OCI-LY3 (cell line): ENCODE measurements around the gene NOP10.

ENCODE experiments used
- H2AFZ ChIP-seq: fragments of 200-600, 300-600 bp; shearing (Covaris generic); 2 replicates; pipeline ENCODE4 v1.6.0; 2014; ENCODE audit warnings: antibody characterized with exemption, low read depth, low read length
- H3K27ac ChIP-seq: fragments of 200-600, 300-600 bp; sonication (generic); 2 replicates; pipeline ENCODE4 v1.5.1; 2014; ENCODE audit warnings: mild to moderate bottlenecking, low read length, moderate library complexity, mixed read lengths
- H3K27me3 ChIP-seq: fragments of 200-600, 300-600 bp; sonication (generic); 2 replicates; pipeline ENCODE4 v1.6.1; 2014; ENCODE audit warnings: low read depth, low read length, mixed read lengths
- H3K36me3 ChIP-seq: fragments of 200-600, 300-600 bp; sonication (generic); replicated peaks from 2 replicates; pipeline ENCODE3; 2014; ENCODE audit warnings: low read depth, low read length, mixed read lengths
- H3K4me1 ChIP-seq: fragments of 300-600, 200-600 bp; sonication (generic); 2 replicates; pipeline ENCODE4 v1.6.1; 2014; ENCODE audit warnings: low read length, mixed read lengths
- H3K4me2 ChIP-seq: fragments of 200-600, 300-600 bp; sonication (generic); 2 replicates; pipeline ENCODE4 v1.6.1; 2014; ENCODE audit warnings: low read length, mixed read lengths
- H3K4me3 ChIP-seq: fragments of 300-600, 200-600 bp; sonication (generic); 2 replicates; pipeline ENCODE4 v1.5.1; 2014; ENCODE audit warnings: antibody characterized with exemption, mild to moderate bottlenecking, low read length, moderate library complexity
- H3K79me2 ChIP-seq: fragments of 300-600, 200-600 bp; shearing (Covaris generic); 2 replicates; pipeline ENCODE4 v1.6.1; 2014; ENCODE audit warnings: mild to moderate bottlenecking, low read length, mixed read lengths
- H3K9ac ChIP-seq: fragments of 300-600, 200-600 bp; shearing (Covaris generic); 2 replicates; pipeline ENCODE4 v1.6.0; 2014; ENCODE audit warnings: mild to moderate bottlenecking, low read length, moderate library complexity
- H3K9me3 ChIP-seq: fragments of 200-600, 300-600 bp; shearing (Covaris generic); 2 replicates; pipeline ENCODE4 v1.6.1; 2014; ENCODE audit warnings: low read length, mixed read lengths; ENCODE audit not compliant: insufficient read depth
- H4K20me1 ChIP-seq: fragments of 200-600, 300-600 bp; sonication (generic); 2 replicates; pipeline ENCODE4 v1.6.1; 2016; ENCODE audit warnings: low read length, mixed read lengths; ENCODE audit not compliant: insufficient read depth
- EZH2phosphoT487 ChIP-seq: fragments of 200-600 bp; shearing (Covaris generic); IDR thresholded peaks from 2 replicates; pipeline ENCODE4 v1.6.1; 2018; ENCODE audit warnings: antibody characterized with exemption, mixed run types, low read depth
- TF ChIP-seq, protein P1 (sequence below): fragments of 200-600, 300-600 bp; sonication (generic); IDR thresholded peaks from 2 replicates; pipeline ENCODE4 v1.5.1; 2014; ENCODE audit warnings: antibody characterized with exemption, low read length, low read depth

NOP10 gene

GRCh38 chr15:34304613-34305012 is 38.3 kb downstream of the NOP10 start:
- Histone ChIP-seq H2AFZ (no peak overlapping the region), H3K9ac (no peak overlapping the region), H4K20me1 (no peaks in the 10 kb centered on the region), H3K4me1 (no peaks in the 10 kb centered on the region), H3K27me3 (no peaks in the 10 kb centered on the region), H3K79me2 (no peaks in the 10 kb centered on the region), H3K4me2 (no peak overlapping the region), H3K27ac (no peak overlapping the region), H3K36me3 (no peaks in the 10 kb centered on the region), H3K9me3 (no peaks in the 10 kb centered on the region), H3K4me3 (no peak overlapping the region)
- TF ChIP-seq, protein P1, sequence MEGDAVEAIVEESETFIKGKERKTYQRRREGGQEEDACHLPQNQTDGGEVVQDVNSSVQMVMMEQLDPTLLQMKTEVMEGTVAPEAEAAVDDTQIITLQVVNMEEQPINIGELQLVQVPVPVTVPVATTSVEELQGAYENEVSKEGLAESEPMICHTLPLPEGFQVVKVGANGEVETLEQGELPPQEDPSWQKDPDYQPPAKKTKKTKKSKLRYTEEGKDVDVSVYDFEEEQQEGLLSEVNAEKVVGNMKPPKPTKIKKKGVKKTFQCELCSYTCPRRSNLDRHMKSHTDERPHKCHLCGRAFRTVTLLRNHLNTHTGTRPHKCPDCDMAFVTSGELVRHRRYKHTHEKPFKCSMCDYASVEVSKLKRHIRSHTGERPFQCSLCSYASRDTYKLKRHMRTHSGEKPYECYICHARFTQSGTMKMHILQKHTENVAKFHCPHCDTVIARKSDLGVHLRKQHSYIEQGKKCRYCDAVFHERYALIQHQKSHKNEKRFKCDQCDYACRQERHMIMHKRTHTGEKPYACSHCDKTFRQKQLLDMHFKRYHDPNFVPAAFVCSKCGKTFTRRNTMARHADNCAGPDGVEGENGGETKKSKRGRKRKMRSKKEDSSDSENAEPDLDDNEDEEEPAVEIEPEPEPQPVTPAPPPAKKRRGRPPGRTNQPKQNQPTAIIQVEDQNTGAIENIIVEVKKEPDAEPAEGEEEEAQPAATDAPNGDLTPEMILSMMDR, result no peak
- no peak for TF ChIP-seq EZH2phosphoT487

- Histone ChIP-seq H3K27me3 (no peaks in the 10 kb centered on the region), H3K4me2 (no peak overlapping the region), H3K9me3 (no peaks in the 10 kb centered on the region), H3K79me2 (no peaks in the 10 kb centered on the region), H3K27ac (no peak overlapping the region), H2AFZ (no peak overlapping the region), H4K20me1 (no peaks in the 10 kb centered on the region), H3K9ac (no peak overlapping the region), H3K4me1 (no peaks in the 10 kb centered on the region), H3K4me3 (no peak overlapping the region), H3K36me3 (no peaks in the 10 kb centered on the region)
- TF ChIP-seq EZH2phosphoT487, result no peak
- TF ChIP-seq, protein P1, result no peak
Measured at GRCh38 chr15:34301058-34301457, 41.9 kb downstream of the NOP10 start.

DNA sequence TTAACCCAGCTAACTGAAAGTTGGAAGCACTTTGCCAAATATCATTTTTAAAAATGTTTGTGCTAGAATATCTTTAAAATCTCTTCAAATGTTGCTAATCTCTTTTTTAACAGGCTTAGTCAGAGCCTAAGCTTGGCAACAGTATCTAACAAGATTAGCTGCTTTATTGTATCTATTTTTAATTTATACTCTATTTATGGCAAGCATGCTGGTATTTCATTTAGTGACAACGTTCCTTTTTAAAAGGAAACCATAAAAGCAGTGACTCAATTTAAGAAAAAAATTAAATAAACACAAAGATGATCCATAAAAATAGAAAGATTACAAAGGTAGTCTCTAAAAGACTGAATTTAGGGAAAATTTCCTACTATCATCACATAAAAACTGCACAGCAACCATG is 45.9 kb downstream of the NOP10 start:
- no peaks in the 10 kb centered on the region for H3K9me3 ChIP-seq
- no peak overlapping the region for H2AFZ ChIP-seq
- H3K27ac ChIP-seq, result no peak overlapping the region
- H3K27me3 ChIP-seq, result no peaks in the 10 kb centered on the region
- H3K4me2 ChIP-seq, result no peak overlapping the region
- H4K20me1 ChIP-seq, result no peaks in the 10 kb centered on the region
- H3K9ac ChIP-seq, result no peak overlapping the region
- no peaks in the 10 kb centered on the region for H3K79me2 ChIP-seq
- H3K36me3 ChIP-seq, result no peaks in the 10 kb centered on the region
- no peak overlapping the region for H3K4me3 ChIP-seq
- TF ChIP-seq, protein P1, result no peak
- no peak for TF ChIP-seq EZH2phosphoT487
- H3K4me1 ChIP-seq, result no peaks in the 10 kb centered on the region

- Histone ChIP-seq H3K4me3 (no peak overlapping the region), H3K79me2 (no peaks in the 10 kb centered on the region), H4K20me1 (no peaks in the 10 kb centered on the region), H3K9me3 (no peaks in the 10 kb centered on the region), H3K4me2 (no peak overlapping the region), H2AFZ (no peak overlapping the region), H3K9ac (no peak overlapping the region), H3K36me3 (no peaks in the 10 kb centered on the region), H3K4me1 (no peaks in the 10 kb centered on the region), H3K27ac (no peak overlapping the region), H3K27me3 (no peaks in the 10 kb centered on the region)
- TF ChIP-seq, protein P1, result no peak
- TF ChIP-seq EZH2phosphoT487, result no peak
Measured at GRCh38 chr15:34292621-34293020, 50.3 kb downstream of the NOP10 start.
